ENCODE data around the gene KCNJ6.

- TF ChIP-seq POLR2A (IDR thresholded peaks at IDR 0.05) (no peak), CTCF (IDR thresholded peaks at IDR 0.05) (no peak), POLR2AphosphoS5 (IDR thresholded peaks at IDR 0.05; ENCODE audit: insufficient read depth in 1 of 2, low read depth in 1 of 2) (no peak)
These were observed 54.7 kb downstream of the KCNJ6 start for GRCh38 chr21:37861561-37861960.
